Hepatic stellate cell (primary cell): Measurements from ENCODE around the gene CFAP45.
A peak's percentile ranks its signal among the peaks of the same experiment; 100 is the strongest.

ENCODE experiments used
- DNase-seq: peaks from one replicate; pipeline ENCODE4 v3.0.0; 2011; ENCODE audit warnings: low spot score

CFAP45 gene

GRCh38 chr1:159923203-159924024, 23.4 kb upstream of the CFAP45 start:
- DNase-seq = peak; percentile 91

- DNase-seq = peak; percentile 66
These were observed 22.7 kb upstream of the CFAP45 start for GRCh38 chr1:159922511-159923202.

GRCh38 chr1:159921700-159922504, 21.9 kb upstream of the CFAP45 start:
- DNase-seq = peak; percentile 44

- no peak for DNase-seq
These were observed 21.3 kb upstream of the CFAP45 start for GRCh38 chr1:159921251-159921650.

GRCh38 chr1:159920651-159921050, 20.7 kb upstream of the CFAP45 start:
- DNase-seq = no peak

GRCh38 chr1:159920202-159920601, 20.2 kb upstream of the CFAP45 start:
- no peak for DNase-seq

GRCh38 chr1:159919236-159919865, 19.4 kb upstream of the CFAP45 start:
- DNase-seq = no peak

GRCh38 chr1:159918352-159919200, 18.6 kb upstream of the CFAP45 start:
- no peak for DNase-seq

- no peak for DNase-seq
These were observed 17.8 kb upstream of the CFAP45 start for GRCh38 chr1:159917533-159918351.

- DNase-seq = peak; percentile 90
These were observed 16.5 kb upstream of the CFAP45 start for GRCh38 chr1:159916242-159917051.

- no peak for DNase-seq
These were observed 15.7 kb upstream of the CFAP45 start for GRCh38 chr1:159915571-159916241.

GRCh38 chr1:159914252-159915018, 14.5 kb upstream of the CFAP45 start:
- no peak for DNase-seq

- no peak for DNase-seq
These were observed 13.7 kb upstream of the CFAP45 start for GRCh38 chr1:159913451-159914192.

GRCh38 chr1:159911326-159912070, 11.5 kb upstream of the CFAP45 start:
- DNase-seq = no peak

GRCh38 chr1:159908031-159908940, 8.3 kb upstream of the CFAP45 start:
- DNase-seq = no peak

GRCh38 chr1:159906960-159907359, 7.0 kb upstream of the CFAP45 start:
- DNase-seq = no peak
